Central memory CD4-positive, alpha-beta T cell (primary cell): Measurements from ENCODE around the gene LSAMP.

Experiments
- DNase-seq: peaks from one replicate; pipeline ENCODE4 v3.0.0; 2022

LSAMP gene

DNA sequence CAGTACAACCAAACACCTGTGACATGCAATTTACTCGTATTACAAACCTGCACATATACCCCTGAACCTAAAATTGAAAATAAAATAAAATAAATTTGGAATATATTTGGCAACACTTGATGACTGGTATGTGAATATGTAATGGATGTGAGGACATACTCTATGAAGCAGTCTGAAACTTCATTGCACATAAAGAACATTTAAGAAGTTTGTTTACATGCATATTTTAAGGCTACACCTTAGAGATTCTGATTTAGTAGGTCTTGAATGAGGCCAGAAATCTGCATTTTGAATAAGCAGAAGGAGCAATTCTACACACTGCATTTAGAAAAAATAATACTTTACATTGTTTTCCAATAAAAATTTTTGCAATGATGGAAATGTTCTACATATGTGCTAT is 284.7 kb downstream of the LSAMP start:
- DNase-seq: no peak

DNA sequence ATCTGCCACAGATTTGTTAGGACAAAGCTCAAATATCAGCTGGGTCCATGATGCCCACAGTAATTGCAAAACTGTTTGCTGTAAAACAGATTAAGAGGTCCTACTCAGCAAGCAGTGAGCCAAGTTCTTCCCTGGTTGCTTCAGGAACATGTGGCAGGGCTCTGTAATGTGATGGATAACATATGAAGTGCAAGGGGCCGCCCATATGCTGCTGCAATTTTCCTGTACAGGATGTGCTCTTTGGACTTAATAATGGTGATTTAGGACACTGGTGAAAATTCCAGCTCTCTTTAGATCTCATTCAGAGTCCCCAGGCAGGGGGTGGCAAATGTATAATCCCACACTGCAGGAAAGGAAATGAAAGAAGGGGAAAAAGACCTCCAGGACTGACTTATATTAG is 289.4 kb downstream of the LSAMP start:
- DNase-seq: no peak

DNA sequence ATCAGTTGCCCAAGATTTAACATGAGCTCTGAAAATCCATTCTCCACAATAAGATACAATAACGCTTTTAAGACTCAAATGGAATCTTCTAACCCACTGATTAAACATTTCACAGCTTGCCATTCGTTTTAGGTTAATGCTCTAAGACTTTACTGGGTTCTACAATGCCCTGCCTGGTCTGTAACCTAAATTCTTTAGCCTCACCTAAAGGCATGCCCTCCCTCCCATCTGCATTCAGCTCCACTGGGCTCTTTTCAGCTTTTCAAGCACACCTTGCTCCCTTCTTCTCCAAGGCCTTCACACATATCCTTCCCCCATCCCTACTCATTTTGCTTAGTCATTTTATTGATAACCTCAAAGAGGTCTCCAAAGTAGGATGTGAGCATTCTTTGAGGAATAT is 290.9 kb downstream of the LSAMP start:
- no peak for DNase-seq

DNA sequence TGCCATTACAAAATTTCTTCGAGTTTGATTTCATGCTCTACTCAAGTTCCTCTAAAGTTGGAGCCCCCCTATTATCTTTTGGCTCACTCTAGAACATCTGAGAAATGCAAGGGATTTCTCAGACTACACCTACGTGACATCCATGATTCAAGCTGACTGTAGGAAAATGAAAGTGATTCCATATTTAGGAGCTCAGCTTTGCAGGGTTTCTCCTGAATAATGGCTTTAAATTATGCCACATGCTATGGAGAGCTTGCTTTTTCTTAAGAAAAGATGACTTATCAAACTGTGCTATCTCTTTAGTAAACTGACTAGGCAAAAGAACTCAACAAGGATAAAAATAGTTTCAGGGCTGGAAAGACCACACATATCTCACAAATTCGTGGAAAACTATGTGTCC is 292.1 kb downstream of the LSAMP start:
- DNase-seq: no peak

DNA sequence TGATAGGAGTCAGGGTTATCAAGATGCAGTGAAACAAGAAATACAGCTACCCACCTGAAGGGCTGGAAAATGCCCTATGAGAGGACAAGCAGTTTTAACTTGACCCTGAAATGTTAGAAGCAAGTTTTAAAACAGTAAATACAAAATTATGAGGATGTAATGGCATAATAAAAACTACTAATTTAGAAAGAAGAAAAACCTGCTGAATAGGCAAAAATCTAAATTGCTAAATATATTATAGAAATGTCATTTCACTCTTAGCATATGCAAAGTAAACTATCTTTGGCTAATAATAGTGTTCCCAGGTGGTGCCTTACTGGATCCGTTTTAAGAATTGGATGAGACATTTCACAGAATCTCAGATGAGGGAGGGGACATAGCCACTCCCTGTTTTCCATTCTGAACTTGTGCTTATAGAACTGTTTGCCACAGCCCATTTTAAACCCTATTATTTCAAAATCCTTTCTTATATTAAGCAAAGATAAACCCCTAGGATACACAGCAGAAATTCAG is 294.6 kb downstream of the LSAMP start:
- DNase-seq: no peak

DNA sequence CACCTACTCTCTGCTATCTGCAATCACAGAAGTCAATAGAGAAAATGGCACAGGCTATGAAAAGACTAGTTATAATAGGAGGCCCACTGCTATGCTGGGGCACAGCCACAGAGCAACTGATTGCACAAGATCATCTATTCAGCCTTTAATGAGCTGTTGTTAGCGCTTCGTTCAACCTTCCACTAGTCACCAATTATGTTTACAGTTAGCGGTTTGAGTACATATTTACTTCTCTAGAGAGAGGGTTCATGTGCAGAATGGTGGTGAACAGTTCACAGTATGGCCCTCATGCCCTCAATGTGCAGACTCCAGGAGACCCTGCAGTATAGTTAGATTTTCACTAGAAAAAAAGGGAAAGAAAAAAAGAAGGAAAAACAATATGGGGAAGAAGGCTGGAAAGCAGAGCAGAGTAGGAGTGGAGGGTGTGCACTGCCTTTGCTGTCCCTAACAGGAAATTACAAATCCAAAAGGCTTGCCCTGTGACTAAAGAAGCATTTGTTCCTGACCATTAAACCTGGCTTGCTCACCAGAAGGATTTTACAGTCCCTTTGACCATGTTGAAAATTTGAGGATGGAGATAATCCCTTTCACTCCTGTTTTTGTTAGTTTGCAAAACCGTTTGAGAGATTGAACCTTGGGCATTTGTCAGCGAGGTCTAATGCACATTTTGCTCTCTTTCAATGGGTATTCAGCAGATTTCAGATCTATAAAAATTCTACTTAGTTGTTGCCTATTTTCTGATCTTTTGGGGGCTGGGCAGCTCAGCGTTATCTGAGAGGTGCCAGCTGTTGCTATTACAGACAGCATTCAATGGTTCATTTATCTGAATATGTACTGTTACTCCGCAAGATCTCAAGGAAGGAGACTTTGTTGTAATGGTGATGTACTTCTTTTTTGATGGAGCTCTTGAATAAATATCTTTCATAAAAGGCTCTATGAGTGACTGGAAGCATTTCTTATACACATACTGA is 296.1 kb downstream of the LSAMP start:
- no peak for DNase-seq

DNA sequence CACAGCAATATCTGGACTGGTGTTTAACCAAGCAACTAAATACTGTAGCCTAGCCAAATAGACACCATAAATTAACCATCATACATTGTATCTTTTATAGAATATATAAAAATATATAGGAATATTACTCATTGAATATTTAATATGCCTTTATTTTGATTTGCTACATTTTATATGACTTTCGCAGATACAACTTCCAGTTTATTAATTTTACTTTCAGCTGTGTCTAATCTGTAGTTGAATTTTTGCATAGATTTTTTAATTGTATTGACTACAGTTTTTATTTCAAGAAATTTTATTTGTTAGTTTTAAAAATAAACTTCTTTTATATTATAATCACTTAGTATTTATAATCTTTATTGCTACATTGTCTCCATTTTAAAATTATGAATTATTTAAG is 299.7 kb downstream of the LSAMP start:
- DNase-seq: no peak

DNA sequence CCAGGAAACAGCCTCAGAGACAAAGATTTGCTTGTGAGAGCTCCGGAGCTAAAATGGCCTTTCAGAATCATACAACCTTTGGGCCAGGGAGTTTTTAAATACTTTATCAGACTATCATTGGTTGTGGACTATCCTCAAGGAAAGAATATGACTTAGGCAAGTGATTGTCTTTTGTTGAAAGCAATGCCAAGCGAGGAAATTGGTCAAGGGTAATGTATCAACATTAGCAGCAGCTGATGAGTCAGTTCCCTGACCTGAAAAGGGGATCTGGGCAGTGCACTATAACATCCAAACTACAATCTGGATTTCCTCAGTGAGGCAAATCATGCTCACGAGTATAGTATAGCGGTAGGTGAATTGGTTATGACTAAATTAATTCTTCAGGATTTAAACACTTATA is 303.6 kb downstream of the LSAMP start:
- DNase-seq: no peak

DNA sequence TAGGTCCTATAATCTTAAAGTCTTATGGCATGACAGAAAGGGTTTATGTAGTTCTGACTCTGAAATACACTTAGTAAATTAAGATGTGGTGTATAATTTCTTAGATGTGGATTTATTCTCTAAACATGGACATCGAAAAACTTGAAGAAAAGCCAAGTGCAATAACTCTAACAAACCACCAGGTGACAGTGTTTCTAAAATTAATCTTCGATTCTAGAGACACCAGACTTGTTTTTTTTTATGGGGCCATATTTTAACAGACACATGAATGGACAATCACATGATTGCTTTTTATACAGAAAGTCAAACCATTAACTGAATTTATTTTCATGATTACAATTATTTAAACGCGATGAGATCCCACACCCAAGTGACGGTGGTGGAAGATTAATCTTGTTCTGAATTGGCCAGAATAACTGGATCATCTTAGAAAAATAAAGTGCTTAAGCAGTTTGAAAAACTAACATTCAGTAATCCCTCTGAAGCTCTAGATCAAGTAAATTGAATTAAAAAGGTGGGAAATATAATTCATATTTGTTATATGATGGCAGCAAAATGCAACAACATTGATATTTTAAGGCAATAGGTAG is 305.1 kb downstream of the LSAMP start:
- no peak for DNase-seq

DNA sequence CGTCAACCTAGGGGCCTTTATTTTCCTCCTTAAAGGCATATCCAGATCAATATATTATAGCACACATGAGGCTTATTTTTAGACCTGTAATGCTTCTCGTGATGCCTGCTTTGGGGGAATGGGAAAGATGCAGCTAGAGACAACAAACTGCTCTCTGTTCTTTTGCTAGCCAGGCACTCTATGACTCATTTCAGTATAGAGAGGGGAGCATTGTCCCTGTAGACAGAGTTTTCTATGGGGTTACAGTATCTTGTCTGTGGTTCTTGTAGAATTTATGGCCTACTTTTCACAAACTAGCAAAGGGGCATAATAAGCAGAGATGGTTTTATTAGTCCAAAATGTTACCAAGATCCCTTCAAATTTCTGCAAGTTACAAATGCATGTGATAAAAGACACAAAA is 305.6 kb downstream of the LSAMP start:
- DNase-seq: no peak

DNA sequence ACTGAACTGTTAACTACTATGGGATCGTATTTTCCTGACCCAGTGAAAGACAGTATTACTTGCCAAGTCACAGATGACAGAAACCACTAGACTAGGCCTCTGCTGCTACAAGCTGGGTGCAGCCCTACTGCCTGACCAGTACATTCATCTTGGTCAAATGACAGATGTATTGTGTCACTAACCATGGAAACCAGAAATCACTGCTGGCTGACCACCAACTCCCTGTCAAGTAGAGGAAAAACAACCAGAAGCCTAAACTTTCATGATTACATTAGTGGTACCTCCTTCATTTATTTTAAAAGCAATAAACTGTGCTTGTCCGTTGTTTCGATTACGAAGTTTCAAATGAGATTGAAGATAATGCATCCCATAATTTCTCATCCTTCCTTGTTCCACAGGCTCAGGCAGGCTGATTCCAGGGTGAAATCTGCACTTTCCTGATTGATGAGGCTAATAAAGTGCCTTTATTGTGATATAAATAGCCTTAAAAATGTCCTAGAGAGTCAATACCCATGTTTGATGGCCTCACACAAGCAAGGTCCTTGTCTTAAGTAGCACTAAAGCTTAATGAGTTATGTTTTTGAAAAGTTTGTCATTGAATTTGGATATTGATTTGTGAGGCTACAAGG is 309.7 kb downstream of the LSAMP start:
- no peak for DNase-seq

DNA sequence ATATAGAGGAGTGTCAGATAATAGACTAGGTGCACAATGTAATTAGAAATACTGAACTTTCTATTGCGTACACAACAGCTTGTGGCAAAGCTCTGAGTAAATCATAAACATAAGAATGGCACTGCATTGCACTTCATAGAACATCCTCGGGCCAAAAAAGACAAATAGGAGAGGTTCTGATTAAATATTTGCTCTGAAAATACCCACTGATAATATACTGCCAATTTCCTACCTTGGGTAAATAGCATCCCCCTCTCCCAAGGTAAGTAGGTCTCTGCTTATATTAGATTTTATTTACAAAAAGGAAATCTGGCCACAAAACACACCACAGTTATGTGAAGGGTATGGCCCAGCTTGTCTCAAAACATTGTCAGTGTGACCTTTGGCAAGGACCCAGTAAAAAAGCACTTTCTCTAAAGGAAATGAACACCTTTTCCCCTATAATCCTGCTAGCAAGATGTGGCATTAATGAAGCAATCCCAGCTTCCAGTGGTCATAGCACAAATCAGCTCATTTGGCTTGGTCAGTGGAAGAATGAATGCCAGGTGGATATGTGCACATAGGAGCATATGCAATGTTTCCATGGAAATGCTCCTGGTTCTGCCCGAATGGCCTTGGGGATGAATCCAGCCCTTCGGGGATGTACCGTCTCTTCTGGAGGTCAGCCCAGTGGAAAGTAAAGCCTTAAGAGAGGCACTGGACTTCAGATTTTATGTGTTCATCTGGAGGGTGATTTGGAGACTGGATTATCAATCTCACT is 315.9 kb downstream of the LSAMP start:
- DNase-seq: no peak

DNA sequence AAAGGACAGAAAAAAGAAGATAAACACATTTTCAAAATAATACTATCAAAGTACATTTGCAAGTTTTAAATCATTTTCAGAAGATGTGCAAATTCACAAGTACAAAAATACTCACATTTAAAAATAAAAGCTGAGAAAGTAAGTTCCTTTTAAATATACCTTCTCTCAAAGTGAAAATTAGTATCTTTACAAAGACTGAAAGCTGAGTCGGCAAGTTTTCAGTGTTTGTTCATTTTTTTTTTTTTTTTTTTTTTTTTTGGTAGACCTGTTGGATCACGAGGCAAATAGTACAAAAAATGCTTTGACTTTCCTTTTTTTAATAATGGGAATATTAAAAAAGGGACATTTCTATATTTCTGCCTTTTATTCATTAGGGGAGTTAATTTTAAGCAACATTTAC is 317.8 kb downstream of the LSAMP start:
- no peak for DNase-seq

DNA sequence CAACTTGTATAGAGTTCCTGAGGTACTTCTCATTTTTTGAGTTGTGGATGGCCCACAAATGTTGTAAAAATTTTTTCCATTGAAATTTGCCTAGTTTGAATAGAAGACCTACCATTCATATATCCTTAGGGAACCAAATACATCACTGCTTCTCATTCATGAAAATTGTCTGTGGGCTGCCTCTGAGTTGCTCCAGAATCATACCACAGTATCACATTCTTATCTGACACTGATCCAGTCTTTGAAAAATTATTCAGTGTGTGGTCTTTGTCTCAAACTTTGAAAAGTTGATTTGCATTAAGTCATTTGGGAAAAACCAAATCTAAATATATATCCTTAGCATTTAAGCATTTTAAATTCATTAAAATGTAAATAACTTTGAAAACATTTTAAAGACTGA is 321.1 kb downstream of the LSAMP start:
- DNase-seq: no peak

DNA sequence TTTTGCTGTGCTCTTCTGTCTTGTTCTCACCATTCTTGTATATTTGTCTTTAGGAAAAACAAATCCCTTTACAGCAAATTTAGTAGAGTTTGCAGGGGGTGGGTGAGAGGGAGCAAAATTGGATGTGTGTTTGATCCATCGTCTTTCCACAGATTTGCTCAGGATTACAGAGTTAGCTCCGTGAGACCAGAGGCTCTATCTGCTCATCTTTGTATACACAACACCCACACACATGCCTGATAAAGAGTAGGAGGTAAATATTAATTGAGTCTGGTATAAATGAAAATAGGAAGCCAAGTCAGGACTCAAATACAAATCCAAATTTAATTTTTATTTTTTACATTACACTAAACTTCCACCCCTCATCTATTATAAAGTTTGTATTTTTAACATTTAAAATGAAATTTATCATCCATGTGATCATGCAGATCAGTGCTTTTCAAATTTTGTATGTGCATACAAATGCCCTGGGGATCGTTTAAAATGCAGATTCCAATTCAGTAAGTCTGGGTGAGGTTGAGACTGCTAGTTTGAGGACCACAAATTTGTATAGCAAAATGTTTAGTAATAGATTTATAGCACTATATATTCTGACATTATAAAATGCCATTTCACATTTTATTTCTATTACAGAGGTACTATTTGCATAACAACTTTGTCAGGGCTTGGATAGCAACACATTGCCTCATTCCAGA is 326.7 kb downstream of the LSAMP start:
- no peak for DNase-seq

DNA sequence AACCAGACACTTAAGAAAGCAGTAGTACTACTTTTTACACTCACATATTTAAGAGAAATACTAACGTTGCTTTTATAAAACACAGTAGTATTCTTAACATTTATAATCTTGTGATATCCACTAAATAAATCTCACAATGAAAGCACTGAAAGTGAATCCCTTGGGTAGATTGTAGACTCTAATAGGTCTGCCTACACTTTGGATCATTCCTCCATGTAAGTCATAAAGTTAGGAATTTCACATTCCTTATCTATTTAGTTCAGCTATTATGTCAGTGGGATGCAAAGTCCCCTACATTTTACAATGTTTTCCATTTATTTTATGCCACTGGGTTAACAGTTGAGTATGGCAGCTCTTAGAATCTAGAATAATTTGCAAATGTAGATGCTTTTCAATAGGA is 330.7 kb downstream of the LSAMP start:
- DNase-seq: no peak

DNA sequence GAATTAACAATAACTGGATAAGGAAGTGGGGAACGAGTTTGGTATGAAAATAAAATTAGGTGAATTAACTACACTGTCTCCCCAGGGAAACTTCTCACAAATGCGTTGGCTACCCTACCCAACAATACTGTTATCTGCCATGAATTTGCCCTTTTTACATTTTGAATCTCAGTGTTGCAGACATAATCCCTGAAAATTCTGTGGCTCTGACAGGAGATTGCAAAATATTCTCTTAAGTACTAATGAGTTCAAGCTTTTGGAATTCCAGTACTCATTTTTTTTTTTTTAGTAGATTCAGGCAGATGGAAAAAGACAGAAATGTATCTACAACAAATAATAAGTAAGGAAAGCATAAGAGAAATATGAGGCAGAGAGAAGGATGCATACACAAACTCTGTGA is 332.6 kb downstream of the LSAMP start:
- DNase-seq: no peak

DNA sequence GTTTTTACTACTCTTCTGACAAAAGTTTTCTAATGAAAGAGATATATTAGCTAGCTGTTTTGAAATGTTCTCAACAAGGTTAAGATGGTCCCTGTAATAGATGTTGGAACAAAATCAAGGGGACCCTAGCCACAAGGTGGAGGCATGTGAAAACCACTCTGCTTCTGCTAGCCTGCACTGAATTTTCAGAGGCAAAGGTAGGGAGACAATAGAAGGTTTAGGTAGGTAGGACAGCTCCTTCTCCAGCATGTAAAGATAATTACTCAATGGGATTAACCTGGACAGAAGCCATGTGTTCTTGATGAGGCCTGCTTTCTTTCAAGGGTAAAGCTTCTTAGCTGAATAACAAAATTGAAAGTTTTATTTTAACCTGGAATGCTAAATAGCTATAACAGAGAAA is 333.5 kb downstream of the LSAMP start:
- no peak for DNase-seq

DNA sequence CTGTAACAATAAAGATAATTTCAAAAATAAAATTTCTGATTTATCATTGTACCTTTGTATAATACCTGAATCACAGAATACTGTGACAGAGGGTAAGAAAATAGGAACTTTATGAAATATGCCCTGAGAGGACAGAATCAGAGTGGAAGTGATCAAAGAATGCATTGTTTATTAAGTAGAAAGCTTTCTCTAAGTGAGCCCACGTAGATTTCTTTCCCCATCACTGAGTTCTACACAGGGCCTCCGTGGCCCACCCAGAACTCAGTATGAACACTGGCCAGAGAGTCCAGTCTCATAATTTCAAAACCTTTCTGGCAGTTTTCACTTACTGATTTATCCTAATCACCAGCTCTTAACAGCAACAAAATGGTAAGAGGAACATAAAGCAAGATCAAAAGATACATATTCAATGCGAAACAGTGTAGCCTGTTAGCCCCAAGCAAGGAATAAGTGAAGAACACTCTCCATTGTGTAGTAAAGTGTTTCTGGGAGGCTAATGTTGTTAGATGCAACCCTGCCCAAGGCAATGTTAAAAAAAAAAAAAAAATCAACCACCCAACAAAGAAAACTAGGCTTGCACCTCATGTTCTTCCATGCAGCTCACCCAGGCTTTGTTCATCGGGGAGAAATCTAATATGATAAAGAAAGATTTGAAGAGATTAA is 341.3 kb downstream of the LSAMP start:
- no peak for DNase-seq

DNA sequence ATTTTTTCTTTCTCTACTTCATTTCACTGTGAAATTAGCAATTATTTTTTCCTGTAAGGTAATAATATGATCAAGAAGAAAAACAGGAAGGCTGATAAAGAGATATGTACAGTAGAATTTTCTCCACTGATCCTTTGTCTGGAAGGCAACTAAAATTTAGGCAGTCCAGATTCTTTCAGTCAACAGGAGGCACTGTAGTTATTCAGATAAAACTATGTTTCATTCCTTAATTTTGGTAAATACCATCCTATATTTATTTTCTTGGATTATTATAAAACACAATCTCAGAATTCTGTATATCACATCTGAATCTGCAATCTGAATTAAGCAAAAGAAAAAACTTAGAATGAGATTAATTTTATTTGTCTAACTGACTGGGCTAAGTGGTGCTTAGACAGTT is 343.2 kb downstream of the LSAMP start:
- no peak for DNase-seq

DNA sequence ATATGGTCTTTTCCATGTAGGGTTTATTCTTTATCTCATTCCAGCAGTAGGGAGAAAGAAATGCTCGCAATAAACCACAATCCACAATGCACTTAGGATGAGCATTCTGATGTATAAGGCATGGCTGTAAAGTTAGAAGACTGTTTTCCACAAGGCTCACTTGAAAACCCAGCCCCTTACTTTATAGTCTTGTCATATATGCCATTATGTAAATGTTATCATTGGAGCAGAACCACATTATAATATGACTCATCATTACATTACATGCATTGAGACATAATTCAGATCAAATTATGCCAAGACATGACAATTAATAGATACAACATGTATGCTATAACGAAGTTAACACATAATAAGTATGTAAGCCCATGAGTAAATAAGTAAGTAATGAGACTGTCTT is 348.1 kb downstream of the LSAMP start:
- DNase-seq: no peak

DNA sequence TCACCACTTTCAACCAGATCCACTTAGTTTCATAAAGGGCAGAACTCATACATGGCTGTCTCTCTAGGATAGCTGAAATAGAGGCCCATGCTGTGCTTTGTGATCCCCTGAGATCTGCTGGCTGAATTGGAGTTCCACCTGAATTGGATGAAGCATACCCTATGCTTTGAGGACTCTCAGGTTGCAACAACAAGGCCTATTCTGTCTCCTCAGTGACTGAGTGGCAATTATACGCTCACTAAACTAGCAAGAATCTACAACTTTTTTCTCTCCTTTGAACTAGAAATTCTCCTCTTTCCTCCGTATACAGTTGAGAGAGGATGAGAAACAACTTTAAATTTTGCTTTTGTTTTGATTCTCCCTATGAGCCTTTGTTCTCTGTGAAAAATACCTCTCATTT is 348.7 kb downstream of the LSAMP start:
- no peak for DNase-seq
